H1 (cell line): ENCODE data around the gene TRIM62. TPM values are rescaled to one million over a fixed set of nuclear protein-coding genes. Genes with fewer than 3 reads are reported as not detected.
A peak's percentile ranks its signal among the peaks of the same experiment; 100 is the strongest.

ENCODE experiments used
- CTCF ChIA-PET: fragments of 300-600 bp; sonication (Branson Sonifier 250); formaldehyde crosslinking; loops from one replicate; lab custom pipeline; 2021; ENCODE audit not compliant: partially characterized antibody; lab: Charles Lee
- POLR2A ChIA-PET: fragments of 300-600 bp; sonication (Branson Sonifier 250); formaldehyde crosslinking; loops from one replicate; lab custom pipeline; 2021; ENCODE audit warnings: inconsistent platforms; ENCODE audit not compliant: partially characterized antibody; lab: Charles Lee
- DNase-seq, 2 experiments: peaks; one replicate each; pipeline versions ENCODE4 v3.0.0 to v3.0.0-alpha.2; 2010 to 2022; ENCODE audit warnings: low spot score in 2 of 2, low read depth in 1 of 2, mixed read lengths in 1 of 2
- FAIRE-seq: peaks from 2 replicates; lab custom pipeline; 2011; peaks lifted over from hg19 to GRCh38; lab: Jason Lieb, UNC
- H2AFZ ChIP-seq: 2 replicates; pipeline ENCODE4 v1.8.1; 2012; ENCODE audit warnings: low read length, inconsistent platforms
- H2AK5ac ChIP-seq: 2 replicates; pipeline ENCODE4 v1.6.1; 2013; ENCODE audit warnings: low read depth, low read length
- H2BK120ac ChIP-seq: replicated peaks from 2 replicates; pipeline ENCODE3; 2013; ENCODE audit warnings: low read depth, low read length, inconsistent platforms
- H2BK12ac ChIP-seq: 2 replicates; pipeline ENCODE4 v1.6.1; 2013; ENCODE audit warnings: low read depth, low read length
- H2BK15ac ChIP-seq: 2 replicates; pipeline ENCODE4 v1.6.1; 2013; ENCODE audit warnings: low read length
- H2BK20ac ChIP-seq: 2 replicates; pipeline ENCODE4 v1.6.1; 2013; ENCODE audit warnings: low read length
- H2BK5ac ChIP-seq: 2 replicates; pipeline ENCODE4 v1.6.1; 2013; ENCODE audit warnings: low read depth, low read length
- H3K14ac ChIP-seq: 2 replicates; pipeline ENCODE4 v1.6.1; 2013; ENCODE audit warnings: inconsistent platforms; ENCODE audit not compliant: insufficient read length
- H3K18ac ChIP-seq: 2 replicates; pipeline ENCODE4 v1.6.1; 2013; ENCODE audit warnings: low read length; ENCODE audit errors: extremely low read depth
- H3K23ac ChIP-seq: 2 replicates; pipeline ENCODE4 v1.6.1; 2013; ENCODE audit warnings: inconsistent platforms; ENCODE audit not compliant: insufficient read length
- H3K23me2 ChIP-seq: 2 replicates; pipeline ENCODE4 v1.6.1; 2013; ENCODE audit warnings: low read depth, low read length
- H3K27ac ChIP-seq: 2 replicates; pipeline ENCODE4 v1.6.1; 2011; ENCODE audit warnings: low read depth, low read length, inconsistent platforms
- H3K27me3 ChIP-seq, 4 experiments: replicated peaks in 1 of 4; 1 replicate in 1 of 4; 2 replicates in 3 of 4; pipeline versions ENCODE4 v1.6.1 to v1.8.1; 2011 to 2013; ENCODE audit warnings: low read length in 3 of 4, mild to moderate bottlenecking in 3 of 4, inconsistent platforms in 2 of 4, mixed read lengths in 2 of 4, moderate library complexity in 1 of 4; ENCODE audit not compliant: control insufficient read depth in 3 of 4, insufficient read depth in 3 of 4; ENCODE audit errors: extremely low read depth in 1 of 4
- H3K36me3 ChIP-seq, 4 experiments: 2 replicates each; pipeline versions ENCODE4 v1.6.1 to v1.8.1; 2011 to 2013; ENCODE audit warnings: mild to moderate bottlenecking in 4 of 4, low read length in 3 of 4, moderate library complexity in 2 of 4, control low read depth in 1 of 4, inconsistent platforms in 1 of 4; ENCODE audit not compliant: insufficient read depth in 4 of 4, control insufficient read depth in 2 of 4
- H3K4ac ChIP-seq: replicated peaks from 2 replicates; pipeline ENCODE3; 2013; ENCODE audit warnings: low read length, low read depth, mixed read lengths, inconsistent platforms; ENCODE audit not compliant: insufficient read length
- H3K4me1 ChIP-seq, 4 experiments: replicated peaks in 1 of 4; 1 replicate in 1 of 4; 2 replicates in 3 of 4; pipeline versions ENCODE4 v1.6.1 to v1.8.1; 2011 to 2013; ENCODE audit warnings: low read length in 3 of 4, inconsistent platforms in 2 of 4, mixed read lengths in 1 of 4; ENCODE audit not compliant: insufficient read depth in 4 of 4, control insufficient read depth in 3 of 4
- H3K4me2 ChIP-seq, 2 experiments: 2 replicates each; pipeline versions ENCODE4 v1.6.1 to v1.8.1; 2011 to 2013; ENCODE audit warnings: low read depth in 2 of 2, low read length in 2 of 2, control low read depth in 1 of 2, inconsistent platforms in 1 of 2, mild to moderate bottlenecking in 1 of 2; ENCODE audit not compliant: insufficient read depth in 1 of 2
- H3K4me3 ChIP-seq, 4 experiments: fragments of 200-600, 300-600 bp in 1 of 4; sonication (generic), shearing (Covaris generic), sonication (Bioruptor Twin) in 1 of 4; 2 replicates each; pipeline versions ENCODE4 v1.5.1 to v1.8.1; 2011 to 2016; ENCODE audit warnings: low read length in 4 of 4, low read depth in 3 of 4, control low read depth in 2 of 4, inconsistent platforms in 2 of 4, mild to moderate bottlenecking in 2 of 4, mixed read lengths in 1 of 4, moderate library complexity in 1 of 4; ENCODE audit not compliant: insufficient read depth in 2 of 4; ENCODE audit errors: extremely low read depth in 1 of 4
- H3K56ac ChIP-seq: replicated peaks from 2 replicates; pipeline ENCODE3; 2013; ENCODE audit warnings: low read depth, mild to moderate bottlenecking, mixed read lengths, low read length, inconsistent platforms; ENCODE audit not compliant: insufficient read length
- H3K79me1 ChIP-seq: 2 replicates; pipeline ENCODE4 v1.6.1; 2013; ENCODE audit warnings: low read depth, low read length, control low read depth
- H3K79me2 ChIP-seq, 2 experiments: 2 replicates each; pipeline versions ENCODE4 v1.6.1 to v1.8.1; 2012 to 2013; ENCODE audit warnings: low read length in 2 of 2, mild to moderate bottlenecking in 2 of 2, inconsistent platforms in 1 of 2; ENCODE audit not compliant: insufficient read depth in 2 of 2, control insufficient read depth in 1 of 2
- H3K9ac ChIP-seq, 4 experiments: replicated peaks in 1 of 4; 1 replicate in 1 of 4; 2 replicates in 3 of 4; pipeline versions ENCODE4 v1.6.1 to v1.8.1; 2011 to 2013; ENCODE audit warnings: low read depth in 3 of 4, low read length in 3 of 4, control low read depth in 2 of 4, mild to moderate bottlenecking in 2 of 4, moderate library complexity in 2 of 4, inconsistent platforms in 1 of 4; ENCODE audit errors: extremely low read depth in 1 of 4
- H3K9me3 ChIP-seq, 2 experiments: 2 replicates each; pipeline versions ENCODE4 v1.6.1 to v1.8.1; 2012 to 2013; ENCODE audit warnings: mild to moderate bottlenecking in 2 of 2, moderate library complexity in 2 of 2, control low read depth in 1 of 2, inconsistent platforms in 1 of 2, low read depth in 1 of 2, low read length in 1 of 2, mixed read lengths in 1 of 2; ENCODE audit not compliant: insufficient read depth in 2 of 2
- H4K20me1 ChIP-seq, 2 experiments: replicated peaks in 1 of 2; 2 replicates each; pipeline versions ENCODE3 to v1.8.1; 2011 to 2013; ENCODE audit warnings: inconsistent platforms in 2 of 2, low read length in 2 of 2, mild to moderate bottlenecking in 1 of 2; ENCODE audit not compliant: insufficient read depth in 2 of 2, control insufficient read depth in 1 of 2
- H4K5ac ChIP-seq: 2 replicates; pipeline ENCODE4 v1.6.1; 2013; ENCODE audit warnings: low read length, low read depth, mixed read lengths, inconsistent platforms; ENCODE audit not compliant: insufficient read length
- H4K8ac ChIP-seq: 2 replicates; pipeline ENCODE4 v1.8.0; 2013; ENCODE audit warnings: mild to moderate bottlenecking, moderate library complexity, low read length, inconsistent platforms; ENCODE audit not compliant: insufficient read depth; ENCODE audit errors: extremely low read depth
- H4K91ac ChIP-seq: replicated peaks from 2 replicates; pipeline ENCODE3; 2013; ENCODE audit warnings: low read length, mixed read lengths, inconsistent platforms; ENCODE audit not compliant: insufficient read length
- CTBP2 ChIP-seq: IDR thresholded peaks from 2 replicates; pipeline ENCODE4 v1.7.0; 2011; ENCODE audit warnings: borderline replicate concordance, mild to moderate bottlenecking, moderate library complexity, mixed read lengths, low read length; ENCODE audit not compliant: insufficient read depth, insufficient read length
- EZH2 ChIP-seq: fragments of 200-600 bp; sonication (generic); IDR thresholded peaks from 2 replicates; pipeline ENCODE4 v1.7.1; 2012; ENCODE audit warnings: low read depth, mild to moderate bottlenecking, moderate library complexity, low read length, inconsistent platforms; ENCODE audit not compliant: severe bottlenecking
- FOSL1 ChIP-seq: IDR thresholded peaks from 2 replicates; pipeline ENCODE4 v1.6.1; 2011; ENCODE audit warnings: mild to moderate bottlenecking, low read depth, low read length, moderate library complexity; ENCODE audit not compliant: insufficient read depth
- HDAC6 ChIP-seq: IDR thresholded peaks from one replicate; pipeline ENCODE4 v1.7.1; 2012; ENCODE audit warnings: low read depth, mild to moderate bottlenecking, inconsistent platforms, low read length, moderate library complexity
- RBBP5 ChIP-seq: IDR thresholded peaks from 2 replicates; pipeline ENCODE4 v1.7.1; 2012; ENCODE audit warnings: low read depth, mild to moderate bottlenecking, inconsistent platforms, low read length, moderate library complexity, borderline replicate concordance
- RFX5 ChIP-seq: IDR thresholded peaks from 2 replicates; pipeline ENCODE4 v1.6.1; 2011; ENCODE audit warnings: low read depth, low read length, improper control_type of control experiment, borderline replicate concordance
- SIX5 ChIP-seq: IDR thresholded peaks from 2 replicates; pipeline ENCODE4 v1.6.1; 2011; ENCODE audit warnings: mild to moderate bottlenecking, low read depth, low read length
- TBP ChIP-seq: IDR thresholded peaks from 2 replicates; pipeline ENCODE4 v1.6.1; 2011; ENCODE audit warnings: low read depth, low read length, improper control_type of control experiment
- WGBS, 2 experiments: shearing (Covaris generic) in 1 of 2; methylation state at CpG; one replicate each; pipeline versions ENCODE4 v1.1.6 to v1.1.7; 2013 to 2015; ENCODE audit warnings: low lambda C conversion rate in 2 of 2, mixed read lengths in 2 of 2, inconsistent platforms in 1 of 2, low coverage in 1 of 2, missing lambda C conversion rate in 1 of 2; ENCODE audit not compliant: insufficient replicate concordance in 2 of 2, insufficient coverage in 1 of 2, insufficient read length in 1 of 2; ENCODE audit errors: extremely low coverage in 1 of 2, missing lambda C conversion rate in 1 of 2; 5-methylcytosine and 5-hydroxymethylcytosine counted together
- polyA plus RNA-seq, 7 experiments: library from polyadenylated mRNA; depleted of rRNA in 3 of 7; stranded (reverse) in 5 of 7; unstranded in 2 of 7; fragments of >200 nt in 5 of 7; fragments of 200-250 nt in 2 of 7; gene quantifications; 1 replicate in 5 of 7; 2 replicates in 1 of 7; 4 replicates in 1 of 7; pipeline versions ENCODE4 v1.2.1 to v1.2.3, GENCODE V29; 2011 to 2013; ENCODE audit warnings: missing spikeins in 2 of 7, mixed read lengths in 2 of 7
- total RNA-seq: library from RNA; stranded (reverse); fragmentation: NEBNext Ultra II Directional; extraction: Animal tissue kit (Norgen Biotek cat#: 25700); gene quantifications from 2 replicates; pipeline ENCODE4 v1.2.1, GENCODE V29; 2021

The TRIM62 gene
- total and polyA plus RNA-seq, 2 of the 8 experiments (the other 6 are each of a cell fraction or from before 2014, with no cell fraction given), result 6.3 to 10.8 TPM

DNA sequence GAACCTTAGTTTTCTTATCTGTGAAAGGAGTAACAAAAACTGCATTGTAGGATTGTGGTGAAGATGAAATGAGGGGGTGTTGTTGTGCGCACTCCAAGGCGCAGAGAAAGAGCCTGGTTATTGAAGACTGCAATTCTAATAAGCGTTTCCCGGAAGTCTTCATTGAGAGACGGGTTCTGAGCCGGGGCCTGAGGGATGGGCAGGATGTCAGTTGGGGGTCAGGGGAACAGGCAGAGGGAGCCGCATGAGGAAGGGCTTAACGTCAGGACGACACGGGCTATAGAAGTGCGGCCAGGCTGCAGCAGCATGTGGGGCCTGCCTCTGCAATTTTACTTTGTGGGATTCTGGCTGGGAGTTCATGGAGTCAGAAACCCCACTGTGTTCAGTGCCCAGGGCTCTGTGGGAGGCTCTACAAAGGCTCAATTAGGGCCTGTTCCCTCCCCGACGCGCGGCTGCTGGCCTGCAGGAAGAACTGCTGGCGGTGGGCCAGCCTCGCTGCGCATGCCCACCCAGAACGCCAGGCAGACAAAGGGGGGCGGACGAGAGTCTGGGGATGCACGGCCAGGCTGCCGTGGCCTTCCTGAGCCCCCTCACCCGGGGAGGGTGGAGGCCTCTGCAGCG, 20.7 kb downstream of the TRIM62 start:
- no peak overlapping the region for H2BK20ac ChIP-seq
- POLR2A ChIA-PET, result interaction anchor here (0.9 to 2.2 kb wide), 2 partner anchors 20 to 33 kb away, joined by 3 to 6 read pairs; no protein-coding TSS in a partner anchor
- no peak overlapping the region; a peak in 2 of 7 replicates for H3K9ac ChIP-seq

More for the DNA sequence above, 20.7 kb downstream of the TRIM62 start:
- Histone ChIP-seq H3K79me1 (no peaks in the 10 kb centered on the region; the same call in 1 of the 2 replicates), H2BK15ac (no peak overlapping the region), H3K27me3 (no peaks in the 10 kb centered on the region), H3K14ac (no peak overlapping the region), H4K8ac (peak overlapping the region; percentile 58; the same call in 1 of the 2 replicates), H3K23ac (no peak overlapping the region), H3K36me3 (peaks cover 0 to 4% (median 1%) of the 10 kb centered on the region in 4 experiments; a peak in 2 of 8 replicates), H3K4ac (no peak overlapping the region), H4K5ac (no peak overlapping the region), H3K4me3 (no peak overlapping the region), H3K23me2 (no peaks in the 10 kb centered on the region; the same call in 1 of the 2 replicates), H3K4me2 (peak overlapping the region in 1 of 2 experiments; percentile 5; a peak in 2 of 4 replicates), H2BK120ac (no peak overlapping the region), H4K91ac (peak overlapping the region; percentile 48), H3K27ac (no peak overlapping the region), H2AFZ (no peak overlapping the region), H2BK5ac (no peak overlapping the region; the same call in 1 of the 2 replicates), H4K20me1 (no peaks in the 10 kb centered on the region), H2BK12ac (no peak overlapping the region; the same call in 1 of the 2 replicates), H3K56ac (no peak overlapping the region), H2AK5ac (no peak overlapping the region), H3K4me1 (peaks cover 0 to 27% (median 19%) of the 10 kb centered on the region in 4 experiments; a peak in 6 of 7 replicates), H3K79me2 (no peaks in the 10 kb centered on the region)
- FAIRE-seq (no peak), DNase-seq (no peak)
- CTCF ChIA-PET, result interaction anchor here (0.6 to 2.6 kb wide), 5 partner anchors 14 to 739 kb away, joined by 3 to 11 read pairs (median 5); no protein-coding TSS in a partner anchor
- 79% methylated on average over 24 of the region's 25 CpGs; no CpG with 5 or more reads in 1 of the 2 experiments for WGBS, 2 experiments
- no peak for TF ChIP-seq HDAC6
- TF ChIP-seq RBBP5, result no peak
- peak; percentile 60 for TF ChIP-seq TBP
- TF ChIP-seq EZH2, result no peak
- no peak for TF ChIP-seq CTBP2
- no peak for TF ChIP-seq RFX5
- TF ChIP-seq FOSL1, result no peak
- no peak for TF ChIP-seq SIX5
- TF ChIP-seq, all 59 proteins: peak for 1
- Histone ChIP-seq H3K9me3 (no peaks in the 10 kb centered on the region), H3K18ac (no peak overlapping the region)
